NT2/D1 (cell line): ENCODE measurements around the gene TLR5.

Experiments
- SUZ12 ChIP-seq: IDR thresholded peaks from 2 replicates; pipeline ENCODE4 v1.6.1; 2011; ENCODE audit not compliant: insufficient read length, insufficient read depth; ENCODE audit errors: extremely low read depth
- ZNF274 ChIP-seq: IDR thresholded peaks from 2 replicates; pipeline ENCODE4 v1.6.1; 2011; ENCODE audit warnings: mild to moderate bottlenecking, low read depth, low read length

DNA sequence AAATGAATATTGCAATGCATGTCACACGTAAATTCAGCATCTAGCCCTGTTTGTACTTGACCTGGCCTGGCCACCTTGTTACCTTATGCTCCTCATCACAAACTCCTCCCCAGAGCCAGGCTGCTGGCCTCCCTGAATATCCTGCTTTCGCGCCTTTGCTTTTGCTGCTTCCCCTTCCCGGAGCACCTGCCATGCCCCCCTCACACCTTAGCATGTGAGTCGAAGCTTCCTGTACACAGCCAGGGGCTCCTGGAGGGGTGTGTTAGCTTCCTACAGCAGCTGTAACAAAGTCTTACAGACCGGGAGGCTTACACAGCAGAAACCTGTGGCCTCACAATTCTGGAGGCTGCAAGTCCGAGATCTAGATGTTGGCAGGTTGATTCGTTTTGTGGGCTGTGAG lies 60.1 kb downstream of the TLR5 start:
- TF ChIP-seq ZNF274 (no peak), SUZ12 (no peak)
